G401.6 (cell line): Measurements from ENCODE around the gene STX18.
"Not testable (repeated sequence)": the region's sequence is repeated elsewhere in the genome, so short reads cannot be mapped to it uniquely, and the experiment has no call there.

ENCODE experiments used
- FAIRE-seq: peaks from 2 replicates; lab custom pipeline; 2012; peaks lifted over from hg19 to GRCh38; lab: Jason Lieb, UNC

STX18 gene

DNA sequence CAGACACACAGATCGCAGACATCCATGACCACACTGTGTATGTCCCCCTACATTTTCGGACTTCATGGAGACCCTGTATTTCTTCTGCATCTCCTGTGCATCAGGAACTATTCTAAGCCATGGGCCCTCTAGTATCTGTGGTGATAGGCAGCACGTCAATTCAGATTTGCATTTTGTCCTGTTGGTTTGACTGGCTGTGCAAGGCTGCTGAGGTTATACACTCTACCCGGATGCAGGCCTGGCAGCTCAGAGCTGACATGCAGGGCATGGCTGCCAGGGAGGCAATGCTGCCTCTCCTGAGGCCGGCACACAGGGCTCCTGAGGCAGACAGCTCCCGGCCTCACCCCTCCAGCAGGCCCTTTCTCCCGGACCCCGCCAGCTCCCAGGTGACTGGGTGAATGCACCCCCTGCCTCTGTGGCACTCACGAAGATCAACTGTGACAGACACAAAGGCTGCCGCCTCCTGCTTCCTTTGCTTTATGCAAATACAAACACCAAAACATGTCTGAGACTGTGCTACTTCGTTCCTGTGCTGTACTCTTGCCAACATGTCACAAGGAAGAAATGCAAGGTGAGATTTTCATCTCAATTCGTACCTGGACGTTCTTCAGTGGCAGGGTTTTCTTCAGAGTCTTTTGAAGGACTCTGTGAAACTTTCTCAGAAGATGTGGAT is 103.9 kb downstream of the STX18 start:
- FAIRE-seq: no peak

DNA sequence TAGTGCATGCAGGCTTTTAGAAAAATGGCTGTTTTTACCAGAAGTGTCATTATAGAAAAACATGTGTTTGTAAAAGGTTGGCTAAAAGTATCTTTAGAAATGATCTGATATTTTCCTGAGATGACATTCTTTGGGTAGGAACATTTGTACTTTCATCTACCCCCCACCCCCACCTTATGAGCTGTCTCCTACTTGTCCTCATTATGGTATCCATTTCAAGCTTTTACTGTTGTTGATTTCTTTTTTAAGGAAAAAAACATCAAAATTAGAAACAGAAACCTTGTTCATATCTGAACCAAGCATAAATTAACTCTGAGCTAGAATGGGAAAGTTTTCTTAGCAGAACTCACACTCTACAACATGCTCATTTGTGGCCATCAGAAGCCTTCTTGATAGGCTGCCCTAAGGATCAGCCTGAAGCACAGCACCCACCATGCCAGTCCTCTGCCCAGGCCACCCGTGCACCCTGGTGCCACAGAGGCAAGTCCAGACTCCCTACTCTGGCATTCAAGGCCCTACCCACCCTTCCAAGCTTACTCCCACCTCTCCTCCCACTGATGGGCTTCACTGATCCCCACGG is 105.5 kb downstream of the STX18 start:
- no peak for FAIRE-seq

DNA sequence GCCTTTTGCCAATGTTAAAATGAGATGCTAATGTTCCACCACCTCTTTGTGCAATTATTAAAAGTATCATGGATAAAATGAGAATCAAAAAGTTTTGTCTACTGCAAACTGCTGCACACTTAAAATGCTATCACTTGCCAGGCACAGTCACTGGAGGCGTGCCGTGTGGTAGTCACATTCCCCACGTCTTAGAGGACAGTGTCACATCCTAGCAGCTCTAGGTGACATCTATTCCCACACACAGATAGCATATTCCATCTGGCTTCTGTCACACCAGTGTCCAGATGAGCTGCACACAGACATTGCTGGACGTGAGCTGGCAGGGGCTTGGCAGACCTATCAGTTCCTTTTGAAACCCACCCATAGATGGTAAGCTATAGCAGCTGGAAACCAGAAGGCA is 107.9 kb downstream of the STX18 start:
- FAIRE-seq: no peak

DNA sequence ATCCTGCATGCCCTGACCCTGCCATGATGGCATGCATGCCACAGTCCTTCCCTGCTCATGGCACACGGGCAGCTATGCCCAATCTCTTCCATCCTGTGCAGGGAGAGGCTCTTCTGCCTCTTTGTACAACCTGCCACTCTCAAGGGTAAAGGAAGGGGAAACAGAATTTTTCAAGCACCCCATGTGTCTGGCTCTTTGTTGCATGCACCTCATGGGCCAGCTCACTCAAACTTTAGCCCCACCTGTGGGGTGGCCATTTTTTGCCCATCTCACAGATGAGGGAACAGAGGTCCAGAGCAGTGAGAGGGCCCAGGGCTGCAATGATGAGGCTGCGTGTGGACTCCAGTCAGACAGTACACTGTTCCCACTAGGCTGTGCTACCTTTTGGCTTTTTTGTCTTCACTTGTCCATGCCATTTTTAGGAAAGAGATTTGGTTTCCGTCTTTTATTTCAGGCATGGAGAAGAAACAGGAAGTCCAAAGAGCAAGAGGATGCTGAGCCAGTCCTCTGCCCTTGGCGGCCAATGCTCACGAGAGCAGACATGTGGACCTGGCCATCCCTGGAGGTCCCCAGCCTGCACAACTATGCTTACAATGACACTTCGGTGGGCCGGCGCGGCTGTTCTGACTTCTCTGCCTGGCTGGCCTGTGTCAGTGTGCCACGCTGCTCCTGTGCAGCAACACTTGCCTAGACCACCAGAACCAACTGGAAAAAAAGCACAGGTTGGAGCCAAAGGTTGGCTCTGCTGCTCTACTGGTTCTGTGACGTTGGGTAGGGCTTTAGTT is 109.3 kb downstream of the STX18 start:
- no peak for FAIRE-seq

DNA sequence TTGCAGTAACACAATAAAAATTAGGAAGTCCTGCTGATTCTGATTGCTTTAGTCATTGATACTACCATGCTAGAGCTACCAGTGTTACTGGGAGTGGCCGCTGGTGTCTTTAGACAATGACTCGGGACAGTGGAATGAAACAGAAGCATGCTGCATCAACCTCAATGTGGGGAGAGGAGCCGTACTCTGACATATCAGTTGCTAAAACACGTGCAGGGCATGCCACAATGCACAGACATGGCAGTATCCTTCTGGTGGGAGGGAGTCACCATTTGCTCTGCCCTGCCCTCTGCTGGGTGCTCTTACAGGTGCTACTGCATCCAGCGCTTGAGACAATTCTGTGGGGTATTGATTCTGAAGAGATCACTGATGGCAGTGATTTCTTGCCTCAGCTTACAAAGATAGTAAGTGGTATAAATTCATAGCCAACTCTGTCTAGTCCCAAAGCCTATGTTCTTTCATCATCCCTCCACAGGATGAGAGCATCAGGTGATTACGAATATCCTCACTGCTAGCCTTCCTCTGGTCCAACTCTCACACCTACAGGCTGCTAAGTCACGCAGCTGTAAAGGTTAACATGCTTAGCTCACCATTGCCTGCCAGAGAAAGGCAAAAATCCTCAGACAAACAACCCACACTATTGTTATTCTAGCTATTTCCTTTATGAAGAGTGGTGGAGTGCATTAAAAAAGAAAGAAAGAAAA is 111.2 kb downstream of the STX18 start:
- FAIRE-seq: peak; percentile 34

DNA sequence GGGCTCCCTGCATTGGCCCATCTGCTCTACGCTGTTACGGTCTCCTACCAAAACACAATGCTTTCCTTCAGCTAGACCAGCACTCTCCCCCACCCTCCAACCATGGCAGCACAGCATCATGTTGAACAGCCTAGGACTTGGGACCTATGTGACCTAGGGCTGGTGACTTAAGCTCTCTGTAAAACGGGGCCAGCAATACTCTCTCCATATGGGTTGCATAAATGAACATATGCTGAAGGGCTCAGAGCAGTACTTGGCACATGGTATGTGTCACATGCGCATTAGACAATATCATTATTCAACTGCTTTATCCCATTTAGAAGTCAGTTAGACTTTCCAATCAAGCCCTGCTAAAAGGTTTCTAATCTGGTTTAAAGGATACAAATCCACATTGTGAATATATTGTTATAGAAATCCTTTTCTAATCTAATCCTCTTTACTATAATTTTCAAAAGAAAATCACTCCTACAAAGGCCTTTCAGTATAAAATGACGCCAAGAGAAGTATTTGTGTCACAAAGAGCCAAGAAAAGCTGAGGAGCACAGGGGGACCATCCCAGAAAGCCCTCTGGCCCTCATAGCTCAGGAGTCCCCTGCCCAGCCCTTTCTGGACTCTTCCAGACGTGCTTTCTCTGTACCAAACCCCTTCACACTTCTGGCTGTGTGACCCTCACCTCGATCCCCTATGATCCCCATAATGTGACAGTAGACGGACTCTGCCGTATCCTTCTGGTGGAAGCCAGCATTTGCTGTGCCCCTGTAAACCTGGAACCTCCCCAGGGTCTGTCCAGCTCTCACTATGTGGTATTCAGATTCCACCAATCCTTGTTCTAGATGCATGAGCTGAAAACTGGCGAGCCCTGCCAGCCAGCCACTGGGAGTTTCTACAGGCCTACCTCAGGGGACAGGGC is 112.6 kb downstream of the STX18 start:
- no peak for FAIRE-seq

DNA sequence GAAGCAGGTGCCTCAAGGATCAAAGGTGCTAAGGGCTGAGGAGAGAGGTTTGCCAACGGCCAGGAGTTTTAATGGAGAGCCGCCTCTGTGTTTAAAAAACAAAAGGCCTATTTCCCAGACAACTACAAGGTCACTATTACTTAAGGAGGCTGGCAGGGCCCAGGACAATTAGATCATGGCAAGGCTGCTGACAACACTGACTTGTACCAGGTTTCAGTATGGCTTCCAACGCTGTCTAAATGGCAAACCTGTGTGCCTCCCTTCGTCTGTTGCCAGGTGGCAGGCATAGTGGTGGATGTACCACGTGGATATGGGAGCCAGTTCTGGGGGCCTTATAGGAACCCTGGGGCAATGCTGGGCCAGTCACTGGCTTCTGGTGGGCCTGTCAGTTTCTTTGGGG is 114.0 kb downstream of the STX18 start:
- FAIRE-seq: no peak

DNA sequence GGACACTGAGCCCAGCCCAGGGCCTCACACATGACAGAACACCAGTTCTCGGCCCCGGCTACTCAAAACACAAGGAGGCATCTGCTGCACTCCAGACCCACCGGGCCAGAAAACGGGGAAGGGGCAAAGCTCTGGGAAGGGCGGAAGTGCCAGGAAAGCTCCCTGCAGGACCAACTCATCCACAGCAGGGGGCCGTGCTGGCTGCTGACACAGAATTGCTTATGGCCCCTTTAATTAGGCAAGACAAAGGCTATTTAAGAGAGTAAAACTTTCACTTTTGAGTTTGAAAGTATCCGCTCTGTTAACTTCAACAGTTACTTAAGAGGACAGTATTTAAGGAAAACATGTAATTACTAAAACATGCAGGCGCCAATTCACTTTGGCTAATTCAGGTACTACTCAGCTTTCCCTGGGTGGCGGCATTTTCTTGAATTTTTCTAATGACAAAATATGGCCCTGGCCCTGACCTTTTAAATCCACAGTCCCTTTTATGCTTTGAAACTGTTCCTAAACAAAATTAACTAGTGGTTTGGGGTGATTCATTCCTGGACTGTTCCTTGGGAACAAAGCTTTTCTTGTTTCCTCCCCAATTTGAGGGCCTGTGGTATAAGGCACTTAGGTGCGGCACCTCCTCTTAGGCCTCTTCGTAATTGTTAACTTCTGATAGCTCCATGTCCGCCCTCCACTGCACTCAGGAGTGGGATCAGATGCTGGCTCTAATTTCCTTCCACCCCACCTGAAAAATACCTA is 114.6 kb downstream of the STX18 start:
- no peak for FAIRE-seq

DNA sequence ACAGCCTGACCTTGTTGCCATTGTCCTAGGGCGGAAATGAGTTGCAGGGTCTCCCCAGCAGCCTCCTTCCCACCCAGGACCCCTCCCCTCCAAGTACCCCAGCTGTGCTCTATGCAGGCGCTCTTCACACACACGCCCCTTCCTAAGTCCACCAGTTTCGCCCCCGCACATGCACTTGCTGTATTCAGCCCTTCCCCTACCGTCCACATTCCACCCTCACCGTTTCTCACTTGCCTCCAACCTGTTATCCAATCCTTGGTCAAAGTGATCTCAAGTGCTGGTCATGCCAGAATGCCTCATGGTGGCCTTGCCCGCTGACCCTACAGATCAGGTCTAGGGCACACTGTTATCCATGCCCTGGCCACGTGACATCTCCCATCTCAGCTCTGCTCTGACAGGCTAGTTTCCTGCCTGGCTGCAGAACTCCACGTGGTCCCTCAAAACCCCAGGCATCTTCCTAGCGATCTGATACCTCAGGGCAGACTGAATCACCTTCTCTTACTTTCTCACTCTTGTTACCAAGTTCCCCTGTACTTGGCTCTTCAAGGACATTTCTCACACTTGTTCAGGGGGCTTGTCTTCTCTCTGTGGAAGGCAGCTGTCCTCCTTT is 115.2 kb downstream of the STX18 start:
- FAIRE-seq: no peak

DNA sequence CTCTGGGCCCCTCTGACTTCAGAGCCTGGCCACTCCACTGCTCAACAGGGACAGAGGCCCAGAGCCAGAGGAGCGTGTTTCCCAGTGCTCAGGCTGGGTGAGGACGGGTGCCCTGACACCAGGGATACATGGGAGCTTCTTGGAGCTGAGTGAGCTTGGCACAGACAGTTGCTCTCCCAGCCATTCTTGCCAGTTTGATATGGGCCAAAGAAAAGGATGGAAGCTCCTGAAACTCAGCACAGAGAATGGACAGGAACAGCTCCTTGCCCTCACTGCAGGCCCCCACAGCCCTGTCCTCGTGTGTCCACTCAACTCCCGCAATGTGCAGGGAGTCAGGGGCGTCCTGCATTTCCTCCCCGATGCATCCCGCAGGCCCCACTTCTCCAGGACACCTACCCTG is 116.2 kb downstream of the STX18 start:
- no peak for FAIRE-seq

DNA sequence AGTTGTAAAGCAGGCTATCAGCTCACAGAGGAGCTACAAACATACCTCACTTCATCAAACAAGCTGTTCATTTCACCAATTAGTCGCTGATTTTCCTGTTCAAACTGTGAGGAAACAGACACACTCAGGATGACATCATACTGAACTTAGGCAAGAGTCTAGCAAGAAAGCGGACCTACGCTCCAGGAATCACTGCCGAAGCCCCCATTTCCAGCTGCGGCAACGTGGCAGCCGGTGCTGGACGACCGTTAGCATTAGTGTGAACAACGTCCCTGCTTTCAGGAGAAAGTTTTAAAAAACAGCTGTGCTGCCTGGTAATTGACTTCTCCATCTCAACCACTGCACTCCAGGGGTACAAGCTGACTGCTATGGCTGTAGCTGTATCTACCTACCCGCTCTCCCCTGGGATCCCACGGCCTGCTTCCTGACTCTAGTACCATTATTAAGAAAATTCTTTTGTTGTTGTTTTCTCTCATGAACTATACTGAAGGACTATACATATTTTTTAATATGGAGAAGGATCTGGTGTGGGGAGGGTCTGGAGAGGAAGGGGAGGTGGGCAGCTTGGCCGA is 116.6 kb downstream of the STX18 start:
- no peak for FAIRE-seq

DNA sequence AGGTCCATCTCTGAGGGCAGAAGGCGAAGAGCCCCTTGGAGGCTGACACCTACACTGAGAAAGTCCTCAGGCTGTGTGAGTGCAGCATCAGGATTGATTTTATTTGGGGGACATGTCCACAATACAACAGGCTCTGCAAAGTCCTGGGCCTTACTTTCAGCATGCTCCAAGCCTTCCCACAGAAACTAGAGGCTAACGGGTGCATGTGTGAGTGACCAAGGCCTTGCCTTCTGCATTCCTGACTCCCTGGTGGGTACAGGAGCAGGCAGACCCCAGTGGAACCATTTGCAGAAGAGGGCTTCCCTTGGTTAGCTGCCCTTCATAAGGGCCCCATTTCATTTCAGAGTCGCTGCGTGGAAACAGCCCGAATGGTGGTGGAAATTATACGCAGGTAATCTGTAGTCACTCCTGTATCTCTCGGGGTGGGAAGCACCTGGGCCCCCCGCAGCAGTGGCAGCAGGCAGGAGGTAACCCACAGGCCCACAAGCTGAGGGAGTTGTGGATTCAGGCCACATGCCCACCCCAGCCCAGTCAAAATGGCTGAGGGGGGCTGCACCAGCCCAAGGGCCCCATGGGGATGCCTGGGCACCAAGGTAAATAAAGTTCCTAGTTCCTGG is 117.2 kb downstream of the STX18 start:
- FAIRE-seq: no peak

DNA sequence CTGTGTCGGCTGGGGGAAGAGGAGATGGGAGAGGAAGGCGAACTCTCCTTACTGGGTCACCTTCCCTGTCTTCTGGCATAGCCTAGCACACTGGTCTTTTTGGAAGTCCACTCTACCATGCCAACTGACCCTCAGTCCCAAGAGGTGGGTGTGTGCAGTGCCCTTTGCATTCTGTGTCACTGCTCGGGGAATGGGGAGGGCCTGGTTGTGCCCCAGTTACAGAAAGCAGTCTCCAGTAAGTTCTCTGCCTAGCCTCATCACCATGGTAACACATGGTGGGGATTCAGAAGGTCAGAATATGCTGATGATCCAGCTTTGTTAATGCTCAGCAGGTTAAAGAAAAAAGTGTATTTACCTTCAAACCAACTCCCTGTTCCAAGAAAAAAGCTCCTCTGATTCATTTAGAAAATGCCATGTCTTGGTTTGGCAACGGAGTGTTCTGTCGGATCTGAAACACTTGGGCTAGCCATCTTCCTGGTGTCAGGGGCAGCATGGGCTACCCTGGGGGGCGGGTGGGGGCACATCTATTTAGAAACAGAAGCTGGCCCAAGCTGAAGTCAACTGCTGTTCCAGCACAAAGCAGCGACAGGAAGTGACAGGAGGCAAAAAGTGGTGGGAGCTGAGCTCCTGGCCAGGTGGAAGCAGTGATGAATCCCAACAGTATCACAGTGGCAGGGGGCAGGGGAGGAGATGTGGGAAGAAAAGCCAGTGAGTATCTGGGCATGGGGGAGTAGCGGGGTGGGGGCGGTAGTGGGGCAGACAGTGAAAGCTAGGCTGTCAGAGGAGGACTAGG is 117.9 kb downstream of the STX18 start:
- FAIRE-seq: no peak

DNA sequence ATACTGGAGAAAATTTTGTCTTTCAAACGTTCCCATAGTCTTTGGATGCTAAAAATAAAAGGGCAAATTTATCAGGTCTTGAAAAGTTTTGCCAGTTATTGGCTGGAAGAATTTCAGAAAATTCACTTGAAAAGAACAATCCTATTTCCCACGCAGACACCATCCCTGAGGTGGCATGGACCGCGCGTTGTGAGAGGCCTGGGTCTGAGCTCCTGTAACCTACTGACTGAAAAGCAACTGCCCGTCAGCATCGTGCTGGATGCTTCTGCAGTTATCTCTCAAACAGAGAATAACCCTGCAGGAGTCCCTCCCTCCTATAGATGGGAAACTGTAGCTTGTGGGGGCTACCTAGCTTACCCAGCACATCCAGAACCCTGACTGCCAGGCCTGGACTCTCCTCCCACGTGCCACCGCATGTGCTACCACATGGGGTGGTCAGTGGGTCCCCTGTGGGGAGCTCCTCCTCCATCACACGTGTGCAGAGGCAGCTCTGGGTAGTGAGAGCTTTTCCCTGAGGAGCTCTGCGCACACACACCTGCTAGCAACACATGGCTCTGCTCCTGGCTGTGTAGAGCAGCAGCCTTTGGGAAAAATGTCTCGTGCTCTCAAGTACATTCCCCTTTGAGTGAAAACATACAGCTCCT is 118.9 kb downstream of the STX18 start:
- FAIRE-seq: no peak

DNA sequence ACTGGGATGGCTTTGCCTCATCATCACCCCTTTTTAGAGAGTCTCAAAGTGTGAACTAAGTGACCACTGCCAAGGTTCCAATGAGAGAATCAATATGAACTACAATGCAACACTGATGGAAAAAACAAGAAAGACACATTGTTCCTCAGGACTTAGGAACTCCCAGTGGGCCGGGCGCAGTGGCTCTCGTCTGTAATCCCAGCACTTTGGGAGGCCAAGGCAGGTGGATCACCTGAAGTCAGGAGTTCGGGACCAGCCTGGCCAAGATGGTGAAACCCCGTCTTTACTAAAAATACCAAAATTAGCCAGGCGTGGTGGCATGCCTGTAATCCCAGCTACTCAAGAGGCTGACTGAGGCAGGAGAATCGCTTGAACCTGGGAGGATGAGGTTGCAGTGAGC is 119.7 kb downstream of the STX18 start:
- FAIRE-seq: not testable (repeated sequence)

DNA sequence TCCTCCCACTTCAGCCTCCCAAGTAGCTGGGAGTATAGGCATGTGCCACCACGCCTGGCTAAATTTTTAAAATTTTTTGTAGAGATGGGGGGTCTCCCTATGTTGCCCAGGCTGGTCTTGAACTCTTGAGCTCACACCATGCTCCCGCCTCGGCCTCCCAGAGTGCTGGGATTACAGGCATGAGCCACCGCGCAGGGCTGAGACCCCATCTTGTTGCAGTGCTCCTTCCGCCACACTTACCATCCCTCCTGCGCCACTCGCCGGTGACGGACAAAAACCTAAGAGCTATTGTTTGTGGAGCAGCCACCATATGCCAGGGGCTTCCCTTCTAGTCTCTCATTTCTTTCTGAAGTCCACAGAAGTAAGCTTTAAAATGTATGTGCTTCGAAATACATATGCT is 120.5 kb downstream of the STX18 start:
- no peak for FAIRE-seq

DNA sequence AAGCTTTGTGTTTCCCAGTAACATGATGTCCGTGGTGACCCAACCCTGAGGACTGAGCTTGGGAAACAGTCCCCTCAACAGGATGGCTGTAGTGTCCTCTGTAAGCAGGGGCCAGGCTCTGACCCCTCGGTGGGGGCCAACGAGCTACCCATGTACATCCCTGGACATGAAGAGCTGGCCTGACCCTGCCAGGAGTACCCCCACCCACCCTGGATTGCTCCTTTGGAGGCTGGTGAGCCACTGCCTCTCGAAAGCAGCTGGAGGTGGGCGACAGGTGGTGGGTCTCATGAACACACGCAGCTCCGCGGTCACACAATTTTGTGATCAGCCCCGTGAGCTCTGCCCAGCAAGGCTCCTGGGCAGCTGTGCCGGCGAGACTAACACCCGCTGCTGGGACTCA is 121.4 kb downstream of the STX18 start:
- no peak for FAIRE-seq

DNA sequence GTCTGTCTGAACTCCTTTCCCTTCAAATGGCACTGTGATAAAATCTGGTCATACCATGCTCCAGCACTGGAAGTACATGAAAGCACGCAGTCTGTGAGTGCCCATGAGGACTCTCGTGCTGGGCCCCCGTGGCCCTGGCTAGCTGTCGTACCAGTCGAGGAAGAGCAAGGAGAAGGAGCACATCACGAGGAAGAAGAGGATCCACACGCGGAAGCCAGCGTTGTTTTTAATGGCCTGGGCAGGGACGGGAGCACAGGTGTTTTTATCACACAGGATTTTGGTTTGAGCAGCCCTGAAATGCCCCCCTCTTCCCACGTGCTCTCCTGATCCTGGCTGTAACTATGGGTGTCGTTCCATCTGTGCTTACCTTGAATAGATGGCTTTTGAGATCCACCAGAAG is 122.0 kb downstream of the STX18 start:
- FAIRE-seq: no peak
